Measurements from ENCODE around the gene BTBD9.

- TF ChIP-seq CTCF (conservative IDR thresholded peaks at IDR 0.05; ENCODE audit: low read depth, low read length) (no peak), EZH2phosphoT487 (IDR thresholded peaks at IDR 0.05; ENCODE audit: borderline replicate concordance, low read length) (no peak)
Observed at GRCh38 chr6:38484656-38485055, 155.1 kb downstream of the BTBD9 start.

All from PC-3 (cell line).